MV-4-11 (cell line): ENCODE results near the gene TNNI3K.

Experiments used
- DNase-seq: peaks from one replicate; lab custom pipeline; 2025; lab: John Stamatoyannopoulos, UW

The TNNI3K gene

DNA sequence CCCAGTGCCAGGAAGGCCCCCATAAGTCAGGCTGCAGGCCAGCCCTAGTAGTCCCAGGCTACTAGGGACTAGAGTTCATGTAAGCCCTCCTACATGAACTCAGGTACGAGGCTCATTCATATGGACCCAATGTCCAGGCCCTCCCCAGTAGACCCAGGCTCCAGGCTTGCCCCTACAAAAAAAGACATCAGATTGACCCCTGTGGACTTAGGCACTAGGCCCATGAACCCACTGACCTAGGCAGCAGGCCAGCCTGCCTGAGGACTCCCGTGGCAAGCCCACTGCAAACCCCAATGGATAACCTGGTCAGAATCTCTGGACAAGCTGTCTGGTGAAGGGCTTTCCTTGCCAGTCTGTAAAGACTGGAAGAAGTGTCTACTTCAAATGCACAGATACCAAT, 51.2 kb downstream of the TNNI3K start:
- no peak for DNase-seq

GRCh38 chr1:74314438-74314837, 79.3 kb downstream of the TNNI3K start:
- no peak for DNase-seq

DNA sequence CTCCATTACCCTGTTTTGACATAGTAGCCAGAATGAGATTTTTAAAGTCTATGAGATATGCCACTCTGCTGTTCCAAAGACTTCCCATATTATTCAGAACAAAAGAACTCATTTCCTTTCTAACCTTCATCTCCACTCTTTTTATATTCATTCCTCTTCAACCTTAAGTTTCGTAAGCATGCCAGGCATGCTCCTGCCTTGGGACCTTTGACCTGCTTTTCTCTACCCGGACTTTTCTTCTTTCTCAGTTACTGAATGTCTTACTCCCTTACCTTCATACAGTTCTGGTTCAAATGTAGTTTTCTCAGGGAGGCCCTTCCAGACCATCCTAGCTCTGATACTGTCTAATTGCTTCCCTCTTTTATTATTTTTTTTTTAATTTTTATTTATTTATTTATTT, 81.1 kb downstream of the TNNI3K start:
- DNase-seq = no peak

- no peak for DNase-seq
Observed at GRCh38 chr1:74317663-74318062, 82.5 kb downstream of the TNNI3K start.

GRCh38 chr1:74323937-74324473, 88.8 kb downstream of the TNNI3K start:
- no peak for DNase-seq

- DNase-seq = no peak
Observed at GRCh38 chr1:74324684-74325448, 89.7 kb downstream of the TNNI3K start.

DNA sequence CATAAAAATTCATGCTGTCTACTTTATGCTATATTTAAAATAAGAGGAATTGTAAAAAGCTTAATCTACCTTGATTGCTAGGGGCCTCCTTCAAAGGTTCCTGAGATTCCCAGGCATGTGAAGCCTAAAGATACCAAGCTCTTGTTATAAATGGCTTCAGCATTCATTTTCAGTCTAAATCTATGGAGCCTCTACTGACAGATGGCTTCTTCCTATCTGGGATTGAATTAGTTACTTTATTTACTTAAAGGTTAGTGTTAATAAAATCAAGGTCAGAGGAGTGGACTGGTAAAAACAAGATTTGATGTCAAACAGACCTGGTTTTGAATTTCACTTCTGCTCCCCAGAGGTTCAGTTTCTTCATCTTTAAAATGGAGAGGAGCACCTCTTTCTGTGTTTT, 93.7 kb downstream of the TNNI3K start:
- no peak for DNase-seq

DNA sequence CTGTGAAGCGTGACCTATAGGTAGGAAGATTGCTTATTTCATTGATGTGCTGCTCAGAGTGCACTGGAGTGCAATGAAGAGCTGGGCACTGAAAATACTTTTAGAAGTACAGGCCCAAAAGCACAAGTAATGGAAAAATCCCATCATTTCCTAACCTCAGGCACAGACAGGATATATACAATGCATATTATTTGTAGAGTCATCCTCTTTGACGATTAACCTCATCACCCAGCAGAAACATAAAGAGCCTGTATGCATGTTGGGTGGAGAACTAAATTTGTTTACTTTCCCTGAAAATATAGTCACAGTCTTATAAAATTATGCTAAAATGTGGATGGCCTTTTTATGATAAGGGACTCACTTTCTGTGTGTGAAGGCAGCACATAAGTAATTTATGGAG, 98.1 kb downstream of the TNNI3K start:
- no peak for DNase-seq

- DNase-seq = no peak
Observed at GRCh38 chr1:74334147-74334546, 99.0 kb downstream of the TNNI3K start.

DNA sequence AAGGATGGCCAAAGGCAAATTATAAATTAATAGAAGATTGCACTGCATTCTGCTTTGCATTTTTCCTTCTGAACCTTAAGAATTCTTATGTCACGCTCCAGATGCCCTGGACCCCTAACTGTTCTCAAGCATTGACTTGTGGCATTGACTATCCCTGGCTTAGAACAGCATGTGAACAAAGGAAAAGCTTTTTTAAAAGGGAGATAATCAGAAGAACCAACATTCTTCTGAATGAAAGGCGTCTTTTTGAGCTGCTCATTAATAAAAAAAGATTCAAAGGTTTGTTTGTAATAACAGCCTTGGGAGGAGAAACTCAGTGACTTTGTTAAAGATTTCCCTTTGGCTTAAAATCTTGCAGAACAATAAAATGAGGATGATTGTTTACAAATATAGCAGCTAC, 105.5 kb downstream of the TNNI3K start:
- DNase-seq = no peak

GRCh38 chr1:74341702-74342339, 106.6 kb downstream of the TNNI3K start:
- no peak for DNase-seq

GRCh38 chr1:74343216-74343615, 108.0 kb downstream of the TNNI3K start:
- DNase-seq = no peak

DNA sequence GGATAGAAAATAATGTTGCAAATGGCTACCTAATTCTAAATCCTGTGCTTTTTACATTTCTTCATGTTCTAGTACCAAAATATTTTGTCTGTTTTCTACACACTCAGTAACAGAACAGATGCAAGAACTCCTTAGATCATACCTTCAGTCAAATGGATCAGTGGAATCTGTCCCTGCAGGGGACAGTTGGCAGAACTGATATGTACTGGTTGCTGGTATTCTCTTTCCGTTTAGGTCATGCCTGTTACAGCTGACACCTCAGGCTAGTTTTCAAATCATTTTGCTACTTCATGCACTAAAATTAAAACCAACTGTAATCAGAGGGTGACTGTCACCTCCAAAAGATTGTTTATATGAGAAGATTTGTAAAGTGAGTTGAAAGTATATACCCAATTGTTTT, 109.2 kb downstream of the TNNI3K start:
- DNase-seq = no peak

DNA sequence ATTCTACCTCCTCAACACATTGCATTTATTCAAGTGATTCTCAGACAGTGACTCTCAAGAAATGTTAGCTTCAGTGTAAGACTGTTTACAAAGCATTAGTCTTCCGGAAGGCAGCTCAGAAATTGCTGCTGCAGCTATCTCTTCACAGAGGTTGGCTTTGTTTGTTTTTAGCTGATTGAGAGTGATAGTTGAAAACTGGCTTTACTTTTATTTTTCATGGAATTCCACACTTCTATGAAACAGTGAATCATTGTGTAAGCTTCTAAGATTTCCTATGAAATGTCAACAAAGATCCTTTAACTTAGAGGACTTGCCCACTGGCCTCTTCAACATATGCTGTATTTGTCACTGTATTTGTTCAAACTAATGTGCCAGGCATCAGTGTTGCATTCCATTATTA, 121.3 kb downstream of the TNNI3K start:
- no peak for DNase-seq

- no peak for DNase-seq
Observed at GRCh38 chr1:74357150-74357549, 122.0 kb downstream of the TNNI3K start.

DNA sequence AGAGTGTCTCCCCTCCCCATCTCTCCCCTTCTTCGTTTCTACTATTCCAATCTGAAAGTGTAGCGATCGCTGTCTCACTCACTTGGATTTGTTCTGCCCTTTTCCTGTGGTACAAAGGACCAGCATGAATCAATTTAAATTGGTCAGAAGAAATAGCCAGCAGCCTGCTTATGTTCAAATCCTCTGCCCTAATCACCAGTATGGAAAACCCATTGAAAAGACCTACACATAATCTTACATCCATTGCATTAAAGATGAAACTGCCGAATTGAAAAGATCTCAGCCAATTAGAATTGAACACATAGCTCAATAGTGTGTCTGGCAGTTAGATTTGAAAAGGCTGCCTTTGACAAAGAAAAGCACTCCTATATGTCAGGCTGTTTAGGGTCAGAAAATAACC, 122.6 kb downstream of the TNNI3K start:
- no peak for DNase-seq

- DNase-seq = no peak
Observed at GRCh38 chr1:74362691-74363090, 127.5 kb downstream of the TNNI3K start.

GRCh38 chr1:74363220-74363619, 128.0 kb downstream of the TNNI3K start:
- no peak for DNase-seq

DNA sequence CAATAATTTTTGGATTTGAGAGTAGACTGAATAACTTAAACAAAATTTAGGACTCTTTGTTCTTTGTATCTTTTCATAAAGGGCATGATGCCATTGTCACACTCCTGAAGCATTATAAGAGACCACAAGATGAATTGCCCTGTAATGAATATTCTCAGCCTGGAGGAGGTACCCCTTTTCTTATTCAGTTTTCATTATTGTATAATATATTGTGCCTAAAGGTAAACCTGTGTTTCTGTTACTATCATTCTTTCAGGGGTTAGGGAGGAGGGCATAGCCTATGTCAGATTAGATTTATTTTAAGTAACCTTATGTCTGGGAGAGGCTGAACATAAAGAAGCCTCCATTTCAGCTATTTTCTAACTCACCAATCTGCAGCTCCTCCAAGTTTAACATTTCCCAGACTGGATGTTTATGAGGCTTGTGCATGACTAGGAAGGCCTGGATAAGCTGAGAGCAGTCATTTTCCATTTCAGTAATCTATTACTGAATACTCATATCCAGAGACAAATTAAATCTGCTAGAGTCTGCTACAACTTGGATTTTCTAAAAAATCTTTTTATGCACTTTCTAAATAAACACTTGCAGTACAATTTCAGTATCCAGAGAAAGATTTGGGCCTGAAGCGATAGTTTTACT, 132.1 kb downstream of the TNNI3K start:
- DNase-seq = no peak

GRCh38 chr1:74368335-74368734, 133.1 kb downstream of the TNNI3K start:
- no peak for DNase-seq

GRCh38 chr1:74375376-74375775, 140.2 kb downstream of the TNNI3K start:
- DNase-seq = no peak

DNA sequence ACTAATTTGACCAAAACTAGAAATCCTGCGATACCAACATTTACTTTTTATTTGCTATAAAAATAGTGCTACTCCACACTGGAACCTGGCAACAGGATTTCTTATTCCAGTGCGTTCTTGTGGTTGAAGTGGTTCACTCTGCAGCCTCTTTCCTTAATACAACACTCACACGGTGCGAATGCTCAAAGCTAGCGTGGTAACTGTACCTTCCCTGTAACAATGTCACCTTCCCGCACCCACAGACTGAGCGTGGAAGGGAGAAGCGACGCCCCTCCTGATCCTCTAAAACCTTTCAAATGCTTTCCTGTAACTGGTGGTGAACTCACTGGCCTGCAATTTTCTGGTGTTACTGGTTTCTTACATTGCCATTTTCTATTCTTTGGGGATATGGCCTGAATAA, 145.1 kb downstream of the TNNI3K start:
- no peak for DNase-seq

DNA sequence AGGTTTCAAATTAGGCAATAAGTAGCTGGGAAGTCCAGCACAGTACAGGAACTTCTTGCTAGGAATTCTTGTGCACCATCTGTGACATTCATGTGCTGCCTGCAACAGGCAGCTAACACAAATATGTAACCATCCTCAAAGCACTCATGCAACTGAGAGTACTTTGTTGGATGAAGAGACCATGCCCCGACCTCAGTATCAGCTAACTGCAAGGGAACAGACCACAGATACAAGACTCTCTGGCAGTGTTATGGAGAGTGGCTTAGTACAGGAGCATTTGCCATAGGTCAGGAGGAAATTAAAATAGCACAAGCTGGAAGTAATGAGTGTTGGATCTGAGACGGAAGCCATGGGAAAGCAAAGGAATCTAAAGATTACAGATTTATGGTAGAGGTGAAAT, 153.7 kb downstream of the TNNI3K start:
- DNase-seq = no peak
